Activated CD4-positive, alpha-beta T cell treated with anti-CD3 and anti-CD28 coated beads, Interleukin-2, amount 10 ng/mL, durations not matched to agents 24 days and 14 days (primary cell): ENCODE measurements around the gene AGPAT3. TPM values are rescaled to one million over a fixed set of nuclear protein-coding genes. Genes with fewer than 3 reads are reported as not detected.

Experiments
- DNase-seq: peaks from one replicate; pipeline ENCODE4 v3.0.0; 2022
- H3K27ac Mint-ChIP-seq: one replicate; pipeline ENCODE4 v1.8.0; 2022; ENCODE audit warnings: mild to moderate bottlenecking, mixed read lengths
- H3K27me3 Mint-ChIP-seq: one replicate; pipeline ENCODE4 v1.8.0; 2022; ENCODE audit warnings: mixed read lengths
- H3K36me3 Mint-ChIP-seq: one replicate; pipeline ENCODE4 v1.8.0; 2022; ENCODE audit warnings: low read depth, mild to moderate bottlenecking, mixed read lengths
- H3K4me1 Mint-ChIP-seq: one replicate; pipeline ENCODE4 v1.8.0; 2021; ENCODE audit warnings: mixed read lengths
- H3K4me3 Mint-ChIP-seq: one replicate; pipeline ENCODE4 v1.8.0; 2022; ENCODE audit warnings: mild to moderate bottlenecking, moderate library complexity, mixed read lengths
- H3K9me3 Mint-ChIP-seq: one replicate; pipeline ENCODE4 v1.8.0; 2021; ENCODE audit warnings: mixed read lengths
- intact Hi-C: fragments of 100-400 bp; cut with micrococcal nuclease; formaldehyde crosslinking; loops from one replicate; pipeline ENCODE4 v1.15.1; 2023
- total RNA-seq: library from RNA; stranded (reverse); gene quantifications from 2 replicates; pipeline ENCODE4 v1.2.3, GENCODE V29; 2022

AGPAT3 gene
- total RNA-seq, 1 donor from 2014 or later: 127 TPM

DNA sequence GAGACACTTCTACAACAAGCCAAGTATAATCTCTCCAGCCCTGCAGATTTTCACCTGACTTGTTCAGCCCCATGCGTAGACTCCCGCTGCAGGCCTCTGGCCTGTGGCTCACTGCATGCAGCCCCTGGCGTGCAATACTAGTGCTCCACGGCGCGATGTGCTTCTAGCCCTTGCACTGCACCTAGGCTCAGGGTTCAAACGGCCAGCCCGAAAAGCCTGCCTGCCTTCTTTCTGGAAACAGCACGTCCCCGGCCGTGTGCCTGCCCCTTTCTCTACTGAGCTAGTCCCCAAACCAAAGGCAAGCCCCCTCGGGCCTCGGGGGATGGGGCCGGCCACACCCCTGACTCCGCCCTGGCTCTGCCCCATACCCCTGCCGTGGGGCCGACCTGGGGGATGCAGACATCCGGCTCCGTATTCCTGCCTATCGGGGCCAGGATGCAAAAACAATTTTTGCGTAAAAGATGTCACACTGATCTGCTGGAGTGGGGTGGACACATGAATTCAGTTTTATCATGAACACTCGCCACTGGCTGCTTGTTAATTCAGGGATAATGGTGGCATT is 120.7 kb downstream of the AGPAT3 start:
- no peaks in the 10 kb centered on the region for H3K9me3 Mint-ChIP-seq
- intact Hi-C loops: no loop called here
- H3K4me1 Mint-ChIP-seq: peaks cover 12% of the 10 kb centered on the region
- no peak overlapping the region for H3K27ac Mint-ChIP-seq
- peaks cover 3% of the 10 kb centered on the region for H3K27me3 Mint-ChIP-seq
- peaks cover 18% of the 10 kb centered on the region for H3K36me3 Mint-ChIP-seq
- no peak for DNase-seq
- no peak overlapping the region for H3K4me3 Mint-ChIP-seq

DNA sequence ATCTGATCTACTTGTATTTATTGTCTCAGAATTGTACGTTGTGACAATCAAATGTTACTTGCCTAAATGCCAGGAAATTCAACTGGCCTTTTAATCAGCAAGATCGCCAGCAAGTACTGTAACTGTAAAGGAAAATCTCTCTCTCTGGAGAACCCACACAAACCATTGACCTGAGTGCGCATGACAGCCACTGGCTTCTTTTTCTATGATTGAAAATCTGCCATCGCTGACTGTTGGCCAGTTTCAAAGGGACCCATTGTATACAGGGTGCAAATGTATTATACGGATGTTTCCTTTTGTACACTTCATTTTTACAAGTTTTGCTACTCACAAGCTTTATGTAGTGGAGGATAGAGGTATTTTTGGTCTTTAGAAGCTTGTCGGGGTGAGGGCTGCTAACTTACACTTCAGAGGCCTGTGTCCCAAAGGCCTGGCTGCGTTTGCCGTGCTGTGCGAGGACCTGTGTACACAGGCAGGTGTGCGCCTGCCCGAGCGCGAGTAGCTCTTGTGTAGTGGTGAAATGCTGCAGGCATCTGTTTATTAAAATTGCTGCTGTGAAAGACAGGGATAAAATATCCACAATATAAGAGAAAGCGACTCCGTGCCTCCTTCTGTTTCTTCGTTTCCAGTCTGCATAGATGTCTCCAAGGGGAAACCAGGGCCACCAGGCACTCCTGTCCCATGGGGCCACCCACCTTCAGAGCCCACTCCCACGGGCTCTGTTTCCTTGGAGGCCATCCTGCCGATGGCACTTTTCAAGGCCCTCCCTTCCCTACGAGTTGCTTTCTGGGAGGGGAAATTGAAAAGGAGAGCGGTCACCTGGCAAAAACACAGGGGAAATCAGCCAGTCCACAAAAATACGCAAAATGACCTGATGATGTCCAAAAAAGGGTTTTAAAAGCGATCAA is 121.8 kb downstream of the AGPAT3 start:
- Mint-ChIP-seq H3K4me3 (no peak overlapping the region), H3K4me1 (peaks cover 12% of the 10 kb centered on the region), H3K27ac (no peak overlapping the region), H3K27me3 (peaks cover 3% of the 10 kb centered on the region), H3K36me3 (peaks cover 13% of the 10 kb centered on the region), H3K9me3 (no peaks in the 10 kb centered on the region)
- no peak for DNase-seq
- intact Hi-C loops: no loop called here

DNA sequence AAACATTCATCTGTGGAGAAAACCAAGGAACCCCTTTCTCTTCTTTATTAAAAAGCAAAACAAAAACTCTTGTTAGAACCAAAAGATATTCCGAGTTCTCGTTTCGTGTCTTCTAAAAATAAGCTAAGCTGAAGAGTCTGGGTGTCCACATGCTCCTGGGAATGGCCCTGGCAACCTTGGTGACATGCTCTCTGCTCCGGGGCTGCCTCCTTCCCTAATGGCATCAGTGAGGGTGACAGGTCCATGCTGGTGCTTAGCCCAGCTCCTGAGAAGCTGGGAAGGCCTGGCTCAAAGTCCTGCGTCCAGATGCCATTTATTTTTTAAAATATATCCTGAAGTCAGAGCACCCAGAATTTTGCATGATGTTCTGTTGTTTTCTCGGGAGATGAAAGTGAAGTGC is 122.5 kb downstream of the AGPAT3 start:
- DNase-seq: no peak
- Mint-ChIP-seq H3K36me3 (peaks cover 9% of the 10 kb centered on the region), H3K9me3 (no peaks in the 10 kb centered on the region), H3K4me3 (no peak overlapping the region), H3K27me3 (peaks cover 3% of the 10 kb centered on the region), H3K4me1 (peaks cover 12% of the 10 kb centered on the region), H3K27ac (no peak overlapping the region)
- intact Hi-C loops: no loop called here

DNA sequence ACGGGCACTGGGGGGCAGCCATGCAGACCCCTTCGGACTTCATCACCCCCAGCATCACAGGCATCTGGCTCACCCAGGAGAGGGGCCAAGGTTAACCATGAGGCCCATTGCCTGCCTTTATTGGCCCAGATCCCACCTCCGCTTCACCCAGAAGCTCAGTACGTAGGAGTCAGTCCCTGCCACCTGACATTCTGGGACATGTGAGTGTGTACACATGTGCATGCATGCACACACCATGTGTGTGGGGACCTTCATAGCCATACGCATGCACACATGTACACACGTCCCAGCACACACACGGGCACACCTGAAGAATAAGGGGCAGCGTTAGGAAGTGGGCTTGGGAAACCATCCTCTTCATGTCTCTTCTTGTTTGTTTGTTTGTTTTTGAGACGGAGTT is 123.0 kb downstream of the AGPAT3 start:
- DNase-seq: no peak
- Mint-ChIP-seq H3K4me1 (peaks cover 11% of the 10 kb centered on the region), H3K4me3 (no peak overlapping the region), H3K27ac (no peak overlapping the region), H3K27me3 (peaks cover 3% of the 10 kb centered on the region), H3K9me3 (no peaks in the 10 kb centered on the region), H3K36me3 (peaks cover 5% of the 10 kb centered on the region)
- intact Hi-C loops: no loop called here

DNA sequence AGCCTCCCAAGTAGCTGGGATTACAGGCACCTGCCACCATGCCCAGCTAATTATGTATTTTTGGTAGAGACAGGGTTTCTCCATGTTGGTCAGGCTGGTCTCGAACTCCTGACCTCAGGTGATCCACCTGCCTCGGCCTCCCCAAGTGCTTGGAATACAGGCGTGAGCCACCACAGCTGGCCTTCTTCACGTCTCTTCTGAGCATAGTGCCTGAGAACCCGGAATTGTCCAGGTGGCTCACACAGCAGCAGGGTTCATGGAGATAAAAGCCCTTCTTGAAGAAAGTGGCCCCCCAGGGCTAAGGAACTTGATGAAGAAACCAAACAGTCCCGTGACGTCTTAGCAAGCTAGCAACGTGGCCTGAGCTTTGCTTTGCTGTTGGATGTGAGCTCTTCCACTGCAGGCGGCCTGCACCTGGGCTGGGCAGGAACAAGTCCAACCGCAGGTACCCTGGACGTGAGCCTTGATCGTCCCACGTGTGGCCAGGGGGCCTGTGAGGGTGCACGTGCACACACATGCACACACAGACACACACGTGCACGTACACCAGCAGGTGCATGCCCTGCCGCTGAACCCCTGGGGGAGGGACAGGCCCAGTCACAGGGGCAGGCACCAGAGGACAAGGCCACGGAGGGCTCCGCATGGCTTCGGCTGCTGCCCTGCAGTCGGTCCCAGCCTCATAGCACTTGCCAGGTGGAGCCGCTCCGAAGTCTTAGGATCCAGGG is 123.6 kb downstream of the AGPAT3 start:
- intact Hi-C loops: no loop called here
- Mint-ChIP-seq H3K36me3 (peaks cover 5% of the 10 kb centered on the region), H3K4me3 (no peak overlapping the region), H3K4me1 (peaks cover 9% of the 10 kb centered on the region), H3K9me3 (no peaks in the 10 kb centered on the region), H3K27ac (no peak overlapping the region), H3K27me3 (peaks cover 3% of the 10 kb centered on the region)
- no peak for DNase-seq

DNA sequence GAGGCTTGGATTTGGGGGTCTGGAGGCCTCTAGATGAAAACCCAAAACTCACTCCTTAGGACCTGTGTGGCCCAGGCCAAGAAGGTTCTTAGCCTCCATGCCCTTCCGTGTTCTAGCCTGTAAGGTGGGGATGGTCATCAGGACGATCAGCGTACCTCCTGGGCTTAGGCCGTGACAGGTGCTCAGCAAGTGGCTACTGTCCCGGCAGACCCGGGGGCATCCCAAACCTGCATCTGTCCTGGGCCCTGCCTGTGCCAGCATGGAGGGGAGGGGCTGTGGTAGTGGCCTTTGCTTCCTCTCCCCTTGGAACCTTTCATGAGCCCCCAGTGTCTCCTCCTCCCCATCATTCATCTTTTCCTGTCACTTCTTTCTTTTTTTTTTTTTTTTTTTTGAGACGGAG is 124.4 kb downstream of the AGPAT3 start:
- peaks cover 2% of the 10 kb centered on the region for H3K36me3 Mint-ChIP-seq
- H3K4me3 Mint-ChIP-seq: no peak overlapping the region
- H3K9me3 Mint-ChIP-seq: no peaks in the 10 kb centered on the region
- no peak overlapping the region for H3K27ac Mint-ChIP-seq
- H3K4me1 Mint-ChIP-seq: peaks cover 8% of the 10 kb centered on the region
- DNase-seq: no peak
- intact Hi-C loops: no loop called here
- H3K27me3 Mint-ChIP-seq: peaks cover 3% of the 10 kb centered on the region

DNA sequence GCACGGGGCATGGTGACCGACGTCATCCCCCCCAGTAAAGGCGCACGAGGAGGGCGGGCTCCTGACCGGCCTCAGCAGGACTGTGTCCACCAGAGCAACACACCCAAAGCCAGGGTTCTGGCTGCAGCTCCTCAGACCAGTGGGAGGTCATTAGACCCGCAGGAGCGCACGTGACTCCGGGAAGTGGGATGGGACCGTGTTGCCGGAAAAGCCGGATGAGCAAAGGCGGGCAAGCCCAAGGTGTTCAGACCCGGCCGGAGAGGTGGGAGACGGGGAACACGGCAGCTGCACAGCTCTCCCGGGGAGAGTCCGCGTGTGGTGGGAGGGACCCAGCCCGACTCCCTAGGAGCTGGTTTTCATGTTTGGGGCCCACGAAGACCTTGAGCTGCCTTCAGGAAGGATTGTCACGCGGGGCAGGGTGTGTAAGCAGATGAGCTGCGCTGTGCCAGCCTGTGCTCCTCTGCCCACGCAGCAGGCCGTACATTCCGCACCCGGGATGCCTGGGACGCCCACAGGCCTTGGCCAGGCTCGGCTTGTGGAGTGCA is 126.5 kb downstream of the AGPAT3 start:
- intact Hi-C loops: no loop called here
- Mint-ChIP-seq H3K9me3 (no peaks in the 10 kb centered on the region), H3K27me3 (no peaks in the 10 kb centered on the region), H3K27ac (no peak overlapping the region), H3K4me1 (no peaks in the 10 kb centered on the region), H3K4me3 (no peak overlapping the region), H3K36me3 (no peaks in the 10 kb centered on the region)
- no peak for DNase-seq

DNA sequence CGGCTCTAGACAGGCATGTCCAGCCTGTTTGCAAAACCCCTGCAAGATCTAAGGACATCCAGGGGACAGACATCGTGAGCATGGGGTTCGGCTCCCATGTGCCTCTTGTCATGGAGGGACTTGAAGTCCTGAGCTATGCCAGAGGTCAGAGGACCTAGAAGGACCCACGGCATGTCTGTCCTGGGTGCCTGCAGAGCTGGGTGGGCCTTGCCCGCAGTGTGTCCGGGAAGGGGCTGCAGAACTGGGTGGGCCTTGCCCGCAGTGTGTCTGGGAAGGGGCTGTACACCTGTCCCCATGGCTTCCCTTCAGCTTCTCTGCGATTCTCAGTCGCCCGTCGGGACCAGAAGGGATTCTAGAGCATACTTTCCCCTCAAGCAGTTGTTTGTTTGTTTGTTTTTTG is 127.1 kb downstream of the AGPAT3 start:
- no peak for DNase-seq
- H3K9me3 Mint-ChIP-seq: no peaks in the 10 kb centered on the region
- H3K36me3 Mint-ChIP-seq: no peaks in the 10 kb centered on the region
- intact Hi-C loops: no loop called here
- no peak overlapping the region for H3K4me3 Mint-ChIP-seq
- peaks cover 3% of the 10 kb centered on the region for H3K27me3 Mint-ChIP-seq
- H3K27ac Mint-ChIP-seq: no peak overlapping the region
- H3K4me1 Mint-ChIP-seq: no peaks in the 10 kb centered on the region

DNA sequence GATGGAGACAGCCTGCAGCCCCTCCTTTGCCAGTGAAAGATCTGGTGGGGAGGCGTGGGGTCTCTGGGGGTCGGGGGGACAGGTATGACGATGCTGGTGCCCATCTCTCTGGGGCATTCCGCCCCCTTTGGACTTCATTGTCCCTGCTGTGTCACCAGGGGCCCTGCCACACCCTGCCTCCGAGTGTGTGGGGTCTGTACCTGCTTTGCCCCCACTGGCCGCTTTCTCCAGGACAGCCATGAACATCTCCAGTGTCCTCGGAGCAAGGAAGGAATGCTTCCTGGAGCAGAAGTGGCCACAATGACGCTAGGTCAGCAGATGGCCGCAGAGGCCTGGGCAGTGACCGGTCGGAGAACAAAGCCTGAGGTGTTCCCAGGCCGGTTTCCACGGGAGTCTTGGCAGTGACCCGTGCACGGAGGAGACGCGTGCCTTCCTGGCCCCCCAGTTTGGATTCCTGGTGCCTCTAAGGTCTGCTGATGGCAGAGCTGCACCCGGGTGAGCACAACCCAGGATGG is 128.5 kb downstream of the AGPAT3 start:
- Mint-ChIP-seq H3K9me3 (no peaks in the 10 kb centered on the region), H3K27me3 (peaks cover 10% of the 10 kb centered on the region), H3K4me1 (no peaks in the 10 kb centered on the region), H3K36me3 (no peaks in the 10 kb centered on the region), H3K27ac (no peak overlapping the region), H3K4me3 (no peak overlapping the region)
- intact Hi-C loops: no loop called here
- no peak for DNase-seq

DNA sequence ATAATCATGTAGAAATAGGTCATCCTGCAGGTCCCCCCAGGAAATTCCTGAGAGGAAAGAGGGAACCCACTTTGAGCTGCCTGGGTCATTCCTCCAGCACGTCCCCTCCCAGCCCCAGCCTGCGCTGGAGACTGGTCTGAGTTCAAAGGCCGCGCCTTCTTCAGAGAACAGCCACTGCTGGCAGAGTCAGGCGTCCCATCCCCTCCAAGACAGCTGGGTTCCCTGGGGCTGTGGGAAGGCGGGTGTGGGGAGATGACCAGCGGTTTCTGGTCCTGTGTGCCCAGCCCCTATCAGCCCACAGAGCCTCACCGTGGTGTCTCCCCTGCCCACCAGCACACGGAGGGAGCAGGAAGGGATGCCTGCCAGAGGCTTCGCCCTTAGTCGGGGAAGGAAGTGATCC is 129.1 kb downstream of the AGPAT3 start:
- H3K4me3 Mint-ChIP-seq: no peak overlapping the region
- H3K36me3 Mint-ChIP-seq: no peaks in the 10 kb centered on the region
- intact Hi-C loops: no loop called here
- no peak for DNase-seq
- H3K9me3 Mint-ChIP-seq: no peaks in the 10 kb centered on the region
- H3K4me1 Mint-ChIP-seq: no peaks in the 10 kb centered on the region
- no peak overlapping the region for H3K27ac Mint-ChIP-seq
- H3K27me3 Mint-ChIP-seq: peaks cover 12% of the 10 kb centered on the region

DNA sequence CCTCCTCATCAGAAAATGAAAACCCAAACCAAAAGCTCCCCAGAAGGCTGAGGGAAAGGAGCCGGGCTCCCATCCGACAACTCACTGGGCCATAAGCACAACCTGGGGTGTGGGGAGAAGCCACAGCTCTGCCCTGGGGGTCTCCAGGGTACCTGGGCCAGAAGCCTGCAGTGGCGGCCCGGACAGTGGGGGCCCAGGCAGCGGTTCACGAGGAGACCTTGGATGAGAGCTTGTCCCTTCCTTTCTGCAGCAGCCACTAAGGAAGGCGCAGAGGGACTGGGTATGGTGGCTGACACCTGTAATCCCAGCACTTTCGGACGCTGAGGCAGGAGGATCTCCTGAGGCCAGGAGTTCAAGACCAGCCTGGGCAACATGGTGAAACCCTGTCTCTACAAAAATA is 129.6 kb downstream of the AGPAT3 start:
- Mint-ChIP-seq H3K4me3 (no peak overlapping the region), H3K36me3 (no peaks in the 10 kb centered on the region), H3K4me1 (no peaks in the 10 kb centered on the region), H3K9me3 (no peaks in the 10 kb centered on the region), H3K27ac (no peak overlapping the region), H3K27me3 (peaks cover 12% of the 10 kb centered on the region)
- DNase-seq: no peak
- intact Hi-C loops: no loop called here

DNA sequence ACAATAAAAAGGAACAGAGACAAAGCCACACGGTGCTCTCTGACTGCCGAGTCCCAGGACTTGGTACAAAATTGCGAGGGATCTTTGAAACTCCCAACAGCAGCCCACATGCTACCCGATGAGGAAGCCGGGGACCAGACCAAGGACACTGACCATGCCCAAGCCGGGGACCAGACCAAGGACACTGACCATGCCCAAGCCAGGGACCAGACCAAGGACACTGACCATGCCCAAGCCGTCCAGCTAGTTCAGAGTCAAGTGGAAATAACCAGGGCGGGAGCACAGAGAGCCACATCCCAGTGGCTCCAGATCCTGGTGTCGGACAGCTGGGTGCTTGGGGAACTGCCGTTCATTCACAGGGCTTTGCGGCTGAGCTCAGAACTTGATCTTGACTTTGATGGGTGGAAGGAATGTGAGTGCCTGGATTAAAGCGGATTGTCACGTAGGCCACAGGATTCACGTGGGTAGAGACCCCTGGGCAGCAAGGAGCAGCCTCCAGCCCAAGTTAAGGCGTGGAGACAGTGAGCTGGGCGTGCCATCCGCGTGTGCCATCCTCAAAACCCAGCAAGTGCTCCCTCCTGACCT is 130.6 kb downstream of the AGPAT3 start:
- no peak for DNase-seq
- intact Hi-C loops: no loop called here
- Mint-ChIP-seq H3K9me3 (no peaks in the 10 kb centered on the region), H3K4me3 (no peak overlapping the region), H3K27me3 (peaks cover 12% of the 10 kb centered on the region), H3K4me1 (no peaks in the 10 kb centered on the region), H3K36me3 (no peaks in the 10 kb centered on the region), H3K27ac (no peak overlapping the region)

DNA sequence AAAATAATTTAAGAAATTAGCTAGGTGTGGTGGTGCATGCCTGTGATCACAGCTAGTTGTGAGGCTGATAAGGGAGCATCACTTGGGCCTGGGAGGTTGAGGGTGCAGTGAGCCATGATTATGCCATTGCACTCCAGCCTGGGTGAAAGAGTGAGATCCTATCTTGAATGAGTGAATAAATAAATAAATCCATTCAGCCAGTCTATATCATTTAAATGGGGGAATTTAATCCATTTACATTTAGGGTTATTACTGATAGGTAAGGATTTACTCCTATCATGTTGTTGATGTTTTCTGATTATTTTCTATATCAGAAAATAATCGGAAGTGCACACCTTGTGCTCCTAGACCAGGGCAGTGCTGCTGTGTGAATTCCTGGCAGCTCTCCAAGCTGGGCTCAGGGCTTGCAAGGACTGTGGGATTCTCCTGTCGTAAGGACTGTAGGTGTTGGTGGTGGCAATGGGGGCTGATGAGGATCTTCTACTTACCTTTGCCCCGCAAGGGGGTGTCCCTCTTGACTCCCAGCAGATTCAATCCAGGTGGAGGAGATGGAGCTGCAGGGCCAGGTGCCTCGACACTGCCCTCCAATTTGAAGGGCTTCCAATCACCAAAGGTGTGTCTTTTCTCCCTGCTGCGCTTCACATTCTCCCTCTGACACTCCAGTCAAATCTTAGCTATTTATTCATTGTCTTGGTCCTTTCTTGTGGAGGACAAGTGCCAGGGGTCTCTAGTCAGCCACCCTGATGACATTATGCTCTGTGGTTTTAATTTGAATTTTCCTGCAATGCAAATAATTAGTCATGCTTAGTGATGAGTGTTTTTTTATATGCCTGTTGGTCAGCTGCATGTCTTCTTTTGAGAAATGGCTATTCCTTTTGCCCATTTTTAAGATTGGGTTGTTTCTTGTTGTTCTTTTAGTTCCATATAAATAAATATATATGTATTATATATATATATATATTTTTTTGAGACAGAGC is 133.0 kb downstream of the AGPAT3 start:
- Mint-ChIP-seq H3K27me3 (peaks cover 12% of the 10 kb centered on the region), H3K27ac (no peak overlapping the region), H3K4me1 (no peaks in the 10 kb centered on the region), H3K36me3 (no peaks in the 10 kb centered on the region), H3K4me3 (no peak overlapping the region), H3K9me3 (no peaks in the 10 kb centered on the region)
- no peak for DNase-seq
- intact Hi-C loops: no loop called here
